HG03520 (cell line): ENCODE measurements around the gene NPTXR.

Experiments used
- ATAC-seq: cut with Tn5 transposase; IDR thresholded peaks from one replicate; pipeline ENCODE4 v1.9.1; 2021; ENCODE audit warnings: mild to moderate bottlenecking, moderate library complexity; ENCODE audit not compliant: unreplicated experiment

NPTXR gene

DNA sequence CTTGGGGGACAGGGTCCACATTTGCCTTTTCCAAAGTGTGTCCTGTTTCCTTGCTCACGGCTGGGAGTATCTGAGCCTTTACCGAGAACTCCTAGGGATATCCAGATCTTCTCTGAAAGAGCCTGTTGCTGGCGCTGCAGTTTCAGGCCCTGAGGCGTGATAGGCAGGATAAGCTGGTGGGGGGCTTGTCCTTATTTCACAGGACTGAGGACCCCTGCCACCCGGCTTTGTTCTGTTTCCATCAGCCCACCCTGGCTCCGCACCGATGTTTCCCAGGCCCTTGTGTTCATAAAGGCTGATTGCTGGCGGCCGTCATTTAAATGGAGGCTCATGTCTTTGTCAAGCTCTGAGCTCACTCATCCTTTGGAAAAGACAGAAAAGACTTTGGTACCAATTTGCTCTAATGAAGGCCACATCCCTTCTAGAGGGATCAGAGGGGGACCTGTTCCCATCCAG is 9.4 kb upstream of the NPTXR start:
- ATAC-seq, result no peak

DNA sequence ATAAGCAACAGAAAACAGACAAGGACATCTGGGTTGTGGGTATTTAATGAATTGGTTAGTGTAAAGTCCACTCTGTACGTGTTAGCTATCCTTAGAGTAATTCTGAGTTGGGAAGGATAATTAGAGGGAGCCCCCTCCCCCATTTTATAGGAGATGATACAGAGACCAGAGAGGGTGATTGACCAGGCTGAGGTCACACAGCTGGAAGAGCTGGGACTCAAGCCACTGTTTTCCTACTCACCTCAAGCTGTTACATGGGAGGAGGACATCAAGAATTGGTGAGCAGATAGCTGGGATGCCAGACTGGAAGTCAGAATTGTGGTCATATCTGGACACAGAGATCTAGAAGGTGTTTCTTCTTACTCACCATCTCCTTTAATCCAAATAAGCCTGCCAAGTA is 8.7 kb upstream of the NPTXR start:
- ATAC-seq, result no peak

DNA sequence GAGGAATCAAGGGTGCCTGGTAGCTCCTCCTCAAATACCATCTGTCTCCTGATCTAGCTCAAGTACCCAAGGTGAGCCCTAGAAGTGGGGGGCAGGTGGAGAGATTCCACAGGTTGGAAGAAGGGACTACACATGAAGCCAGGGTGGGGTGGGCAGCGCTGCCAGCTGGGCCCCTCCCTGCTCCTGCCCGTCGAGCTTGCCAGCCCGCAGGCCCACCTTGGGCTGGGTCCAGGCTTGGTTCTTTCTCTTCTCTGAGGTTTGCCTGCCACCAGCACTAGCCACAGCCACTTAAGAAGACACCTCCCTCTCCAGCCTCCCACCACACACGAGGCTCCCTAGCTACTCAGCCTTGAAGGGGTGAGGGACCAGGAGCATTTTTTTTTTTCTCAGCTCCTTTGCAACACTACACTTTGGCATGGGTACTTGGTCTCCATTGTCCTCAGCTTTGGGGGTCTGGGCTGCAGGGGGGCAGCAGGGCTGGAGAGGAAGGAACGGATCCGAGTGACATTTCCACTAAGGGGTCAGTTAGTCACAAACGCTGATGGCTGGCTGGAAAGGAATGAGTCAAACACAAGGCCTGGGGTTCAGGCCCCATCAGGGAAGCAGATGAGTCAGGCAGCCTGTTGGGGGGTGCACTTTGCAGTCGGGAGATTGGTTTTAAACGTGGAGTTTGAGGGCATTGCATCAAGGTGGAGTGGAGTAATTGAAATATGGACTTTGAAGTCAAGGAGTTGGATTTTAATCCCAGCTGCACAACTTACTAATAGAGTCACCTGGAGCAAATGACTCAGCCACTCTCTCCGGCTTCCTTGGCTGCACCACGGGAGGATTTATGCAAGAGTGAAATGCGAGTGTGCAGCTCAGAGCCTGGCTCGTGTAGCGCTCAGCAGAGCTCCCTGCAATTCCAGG is 7.4 kb upstream of the NPTXR start:
- no peak for ATAC-seq

DNA sequence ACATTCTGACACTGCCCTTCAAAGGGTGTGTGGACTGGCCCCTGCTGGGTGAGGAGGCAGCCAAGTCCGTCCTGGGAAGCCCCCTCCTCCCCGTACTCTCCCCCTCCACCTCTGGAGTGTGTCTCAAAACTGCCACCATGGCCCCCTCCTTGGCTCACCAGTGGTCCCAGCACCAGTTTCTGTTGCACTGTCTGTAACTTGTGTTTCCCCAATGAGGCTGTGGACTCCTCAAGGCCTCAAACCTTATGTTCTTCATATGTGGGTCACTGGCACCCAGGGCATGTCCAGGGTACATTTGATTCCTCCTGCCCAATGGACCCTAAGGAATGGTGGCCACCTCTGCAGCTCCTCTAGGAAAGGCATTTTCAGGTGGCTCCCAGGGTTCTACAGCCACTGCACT is 6.6 kb upstream of the NPTXR start:
- no peak for ATAC-seq

DNA sequence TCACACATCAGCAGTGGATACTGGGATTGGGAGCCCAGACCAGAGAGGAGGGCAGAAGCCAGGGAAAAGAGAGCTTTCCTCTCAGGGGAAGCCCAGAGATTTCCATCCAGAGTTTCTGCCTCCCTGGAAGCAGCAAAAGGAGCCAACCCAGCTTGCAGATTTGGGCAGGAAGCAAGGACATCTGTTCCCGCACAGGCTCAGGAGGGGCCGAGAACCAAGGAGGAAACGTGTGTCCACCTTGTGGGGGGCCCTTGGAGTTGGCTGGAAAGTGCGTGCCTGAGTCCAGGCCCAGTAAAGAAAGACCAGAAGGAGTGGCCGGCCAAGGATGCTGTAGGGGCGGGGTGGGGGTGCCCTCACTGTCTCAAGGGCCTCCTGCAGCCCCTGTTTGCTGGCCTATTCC is 6.0 kb upstream of the NPTXR start:
- ATAC-seq, result no peak

DNA sequence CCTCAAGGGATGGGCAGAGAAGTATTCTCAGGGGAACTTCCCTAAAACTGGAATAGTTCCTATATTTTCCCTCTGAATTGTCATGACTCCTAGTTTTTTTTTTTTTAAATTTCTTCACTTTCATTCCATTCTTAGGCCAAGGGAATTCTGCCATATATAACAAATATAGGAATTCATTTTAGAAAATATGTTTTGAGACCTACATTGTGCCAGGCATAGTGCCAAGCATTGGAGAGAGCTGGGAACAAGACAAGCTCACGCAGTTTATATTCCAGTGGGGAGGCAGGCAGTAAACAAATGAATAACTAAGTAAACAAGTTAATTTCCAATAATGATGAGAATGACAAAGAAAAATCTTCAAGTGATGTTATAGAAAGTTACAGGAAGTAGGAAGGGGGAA is 2.6 kb upstream of the NPTXR start:
- no peak for ATAC-seq

DNA sequence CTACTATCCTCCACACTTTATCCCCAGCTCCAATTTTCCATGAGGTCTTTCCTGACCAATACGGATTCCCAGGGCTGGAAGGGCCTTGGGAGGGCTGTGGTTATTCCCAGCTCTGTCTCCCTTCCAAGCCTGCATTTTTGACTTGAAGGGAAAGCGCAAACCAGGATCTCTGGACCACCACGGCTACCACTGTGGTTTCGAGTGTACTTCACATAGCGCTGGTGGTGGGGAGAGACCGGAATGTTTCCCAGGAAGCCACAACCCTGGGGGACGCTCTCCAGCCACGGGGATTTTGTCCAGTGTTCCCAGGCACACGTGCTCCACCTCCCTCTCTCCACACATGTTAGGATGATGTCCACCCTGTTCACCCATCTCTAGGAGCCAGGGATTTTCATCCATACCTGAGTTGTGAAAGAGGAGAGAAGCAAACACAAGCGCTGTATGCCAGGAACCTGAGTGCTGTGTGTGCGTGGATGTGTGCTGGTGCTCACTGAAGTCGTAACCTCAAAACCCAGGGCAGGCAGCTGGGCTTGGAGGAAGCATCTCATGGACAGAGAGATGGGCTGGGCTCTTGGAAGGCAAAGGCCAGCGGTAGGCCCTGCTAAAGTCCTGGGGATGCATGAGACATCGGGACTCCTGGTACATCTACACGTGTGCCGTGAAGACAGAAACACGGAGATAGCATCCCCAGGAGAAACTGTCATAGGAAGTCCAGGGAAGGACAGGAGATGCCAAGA is 1.3 kb upstream of the NPTXR start:
- no peak for ATAC-seq

DNA sequence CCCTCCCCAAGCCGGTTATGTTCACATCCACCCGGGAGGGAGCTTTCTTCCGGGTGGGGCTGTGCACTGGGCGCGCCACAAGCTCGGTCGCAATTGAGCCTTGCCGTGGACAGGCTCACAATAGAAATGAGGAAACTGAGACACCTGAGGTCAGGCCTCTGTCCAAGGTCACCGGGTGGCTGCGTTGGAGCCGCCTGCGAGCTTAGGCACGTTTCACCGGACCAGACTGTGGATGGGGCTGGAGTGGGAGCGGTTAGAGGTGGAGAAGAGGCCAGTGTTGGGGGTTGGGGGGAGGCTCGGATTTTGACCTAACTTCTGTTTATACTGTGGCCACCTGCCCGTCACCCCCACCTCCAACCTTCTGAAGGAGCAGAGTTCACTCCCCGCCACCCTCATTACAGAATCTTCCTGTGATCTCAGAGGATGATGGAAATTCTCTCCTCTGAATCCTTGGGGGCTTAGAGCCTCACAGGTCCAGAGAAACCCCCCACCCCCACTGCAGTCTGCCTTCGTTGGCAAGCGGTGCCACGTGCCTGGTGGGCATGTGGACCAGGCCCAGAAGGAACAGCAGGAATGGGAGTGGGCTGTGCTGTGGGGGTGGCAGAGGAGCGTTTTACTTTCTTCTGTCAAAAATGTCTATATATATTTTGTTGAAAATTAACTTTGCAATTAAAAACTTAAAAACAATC is 631 bp upstream of the NPTXR start:
- no peak for ATAC-seq

DNA sequence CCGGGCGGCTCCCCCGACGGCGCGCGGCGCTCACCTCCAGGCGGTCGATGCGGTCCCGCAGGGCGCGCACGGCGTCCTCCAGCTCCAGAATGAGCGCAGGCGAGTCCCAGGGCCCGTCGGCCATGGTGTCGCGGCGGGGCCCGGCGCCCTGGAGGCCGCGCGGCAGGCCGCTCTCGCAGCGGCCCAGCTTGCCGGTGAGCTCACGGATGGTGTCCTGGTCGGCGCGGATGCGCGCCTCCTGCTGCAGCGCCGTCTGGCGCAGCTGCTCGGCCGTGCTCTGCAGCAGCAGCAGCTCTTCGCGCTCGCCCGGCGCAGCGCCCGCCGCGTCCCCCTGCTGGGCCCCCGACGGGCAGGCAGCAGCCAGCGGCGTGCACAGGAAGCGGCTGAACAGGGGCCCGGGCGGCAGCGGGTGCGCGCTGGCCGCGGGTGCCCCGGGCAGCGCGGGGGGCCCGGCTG is 599 bp downstream of the NPTXR start:
- no peak for ATAC-seq

DNA sequence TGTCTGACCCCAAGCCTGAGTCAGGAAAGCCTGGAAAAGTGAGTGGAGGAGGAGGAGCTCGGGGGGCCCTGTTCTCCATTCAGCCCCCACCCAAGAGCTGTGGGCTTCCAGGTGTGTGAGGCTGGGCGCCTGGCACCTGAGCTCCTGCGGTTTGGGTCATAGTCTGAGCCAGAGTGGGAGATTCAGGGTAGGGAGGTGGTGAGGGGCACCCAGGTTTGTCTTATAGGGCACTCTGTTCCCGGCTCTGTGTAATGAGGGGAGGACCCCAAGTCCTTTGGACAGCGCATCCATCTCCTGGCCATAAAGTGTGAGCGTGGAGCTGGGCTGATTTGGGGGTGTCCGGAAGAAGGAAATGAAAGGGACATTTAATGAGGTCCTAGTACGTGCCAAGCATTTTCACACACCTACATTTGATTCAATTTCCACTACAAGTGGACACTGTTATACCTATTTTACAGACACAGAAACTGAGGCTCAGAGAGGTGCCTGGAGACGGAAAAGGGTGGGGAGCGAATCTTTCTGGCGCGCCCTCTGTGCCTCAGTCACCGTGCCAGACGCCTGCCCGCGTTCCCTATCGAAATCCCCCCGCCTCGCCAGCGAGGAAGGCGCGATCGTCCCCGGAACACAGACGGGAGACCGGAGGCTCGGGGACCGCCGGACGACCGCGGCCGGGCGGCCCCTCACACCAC is 1.2 kb downstream of the NPTXR start:
- ATAC-seq, result no peak

DNA sequence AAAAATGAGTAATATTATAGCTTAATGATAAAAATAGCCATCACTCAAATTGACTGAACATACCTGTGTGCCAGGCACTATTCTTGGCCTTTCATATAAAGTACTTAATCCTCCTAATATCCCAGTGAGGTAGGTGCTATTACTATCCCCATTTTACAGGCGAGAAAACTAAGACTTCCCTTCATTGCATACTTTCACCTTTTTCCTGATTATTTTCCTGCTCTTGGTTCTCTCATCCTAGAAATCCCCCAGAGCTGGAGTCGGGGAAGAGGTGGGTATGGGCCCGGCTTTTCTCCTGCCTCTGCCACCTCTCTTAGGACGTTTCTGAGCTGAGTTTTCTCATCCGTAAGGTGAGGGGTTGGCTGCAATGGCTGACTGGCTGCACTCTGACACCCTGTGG is 2.2 kb downstream of the NPTXR start:
- ATAC-seq, result no peak

DNA sequence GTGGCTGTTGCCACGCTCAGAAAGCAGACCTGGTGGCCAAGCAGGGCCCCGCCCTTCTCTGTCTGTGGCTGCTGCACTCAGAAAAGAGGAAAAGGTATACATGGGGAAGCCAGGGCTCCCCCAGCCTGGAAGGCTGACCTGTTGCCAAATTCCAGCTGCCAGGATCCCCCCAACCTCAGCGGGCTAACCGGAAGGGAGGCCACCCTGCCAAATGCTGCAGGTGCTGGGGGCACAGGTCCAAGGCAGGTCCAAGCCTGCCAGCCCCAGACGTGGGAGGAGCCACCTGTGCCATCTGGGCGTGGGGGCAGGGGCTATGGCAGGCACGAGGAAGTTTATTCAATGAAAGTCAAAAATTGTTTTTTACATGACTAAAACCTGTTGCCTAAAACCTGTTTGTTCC is 2.6 kb downstream of the NPTXR start:
- ATAC-seq, result no peak

DNA sequence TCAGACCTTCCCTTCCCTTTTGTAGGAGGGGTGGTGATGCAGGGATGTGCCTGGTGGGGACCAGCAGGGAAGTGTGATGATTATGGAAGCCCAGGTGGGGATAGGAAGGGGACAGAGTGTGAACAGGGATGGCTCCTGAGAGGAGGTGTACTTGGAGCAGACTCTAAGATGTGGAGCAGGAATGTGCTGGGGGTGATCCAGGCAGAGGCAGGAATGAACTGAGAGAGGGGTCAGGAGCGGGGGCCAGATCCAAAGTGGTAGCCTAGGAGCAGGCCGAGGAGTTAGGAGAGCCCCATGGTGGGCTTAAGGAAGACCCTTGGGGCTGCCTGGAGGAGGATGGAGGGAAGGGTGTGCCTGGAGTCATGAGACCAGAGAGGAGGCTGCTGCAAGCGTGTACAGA is 3.7 kb downstream of the NPTXR start:
- ATAC-seq, result no peak

DNA sequence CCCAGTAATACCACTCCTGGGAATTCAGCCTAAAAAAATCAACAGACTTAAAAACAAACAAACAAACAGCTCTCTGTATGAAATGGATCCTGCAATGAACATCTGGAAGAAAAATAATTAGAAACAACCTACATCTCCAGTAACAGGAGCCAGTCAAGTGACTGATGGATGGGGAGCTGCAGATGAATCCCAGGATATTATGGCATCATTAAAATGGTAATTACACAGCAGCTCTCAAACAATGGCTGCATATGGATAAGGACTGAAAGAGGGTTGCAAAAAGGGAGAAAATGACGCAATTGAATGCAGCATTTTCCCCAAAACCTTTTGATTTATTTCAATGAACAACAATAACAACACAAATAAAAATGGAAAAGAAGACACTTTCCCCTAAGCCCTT is 4.1 kb downstream of the NPTXR start:
- no peak for ATAC-seq

DNA sequence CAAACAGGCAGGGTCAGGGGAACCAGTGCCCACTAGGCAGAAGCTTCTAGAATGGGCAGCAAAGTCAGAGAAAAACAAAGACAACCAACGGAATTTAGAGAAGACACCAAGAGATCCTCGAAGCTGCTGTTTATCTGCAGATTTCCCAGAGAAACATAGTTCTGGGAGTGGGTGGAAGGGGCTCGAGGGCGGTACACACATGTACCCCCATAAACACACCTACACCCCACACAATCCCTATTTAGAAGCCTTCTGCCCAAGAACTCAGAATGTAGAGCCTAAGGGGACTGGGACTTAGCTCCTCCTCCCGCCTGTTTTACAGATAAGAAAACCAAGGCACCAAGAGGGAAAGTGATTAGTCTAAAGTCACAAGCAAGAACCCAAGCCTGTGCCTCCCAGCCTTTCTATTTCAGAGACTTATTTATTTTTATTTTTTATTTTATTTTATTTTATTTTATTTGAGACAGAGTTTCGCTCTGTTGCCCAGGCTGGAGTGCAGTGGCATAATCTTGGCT is 6.4 kb downstream of the NPTXR start:
- no peak for ATAC-seq

DNA sequence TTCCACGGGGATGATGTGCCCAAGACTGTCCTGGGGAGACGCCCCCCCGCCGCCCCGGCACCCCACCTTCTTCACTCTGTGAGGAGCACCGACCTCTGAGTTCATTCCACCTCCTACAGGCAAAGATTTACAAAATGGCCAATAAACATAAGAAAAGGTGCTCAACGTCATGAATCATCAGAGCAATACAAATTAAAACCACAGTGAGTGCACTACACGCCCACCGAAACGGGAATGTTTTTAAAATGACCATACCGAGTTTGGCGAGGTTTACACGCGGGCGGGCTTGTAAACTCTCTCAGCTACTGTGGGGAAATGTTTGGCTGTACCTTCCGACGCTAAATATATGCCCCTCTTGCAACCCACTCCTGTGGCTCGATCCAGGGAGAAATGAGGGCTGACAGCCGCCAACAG is 7.9 kb downstream of the NPTXR start:
- no peak for ATAC-seq

DNA sequence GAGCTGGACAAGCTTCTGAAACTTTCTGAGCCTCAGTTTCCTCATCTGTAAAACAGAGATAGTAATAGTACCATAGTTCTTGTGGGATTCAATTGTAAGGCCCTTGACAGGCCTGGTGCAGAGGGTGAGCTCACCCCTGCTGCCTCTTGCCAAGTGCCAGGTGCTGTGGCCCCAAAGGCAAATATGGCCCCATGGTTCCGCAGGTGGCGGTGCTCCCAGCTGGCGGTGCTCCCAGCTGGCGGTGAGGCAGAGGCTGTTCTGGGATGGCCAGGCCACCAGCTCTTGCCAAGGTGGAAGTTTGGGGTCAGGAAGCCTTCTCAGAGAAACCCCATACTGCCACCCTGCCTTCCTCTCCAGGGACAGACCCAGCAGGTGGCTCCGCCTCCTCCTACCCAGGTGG is 8.8 kb downstream of the NPTXR start:
- ATAC-seq, result no peak

DNA sequence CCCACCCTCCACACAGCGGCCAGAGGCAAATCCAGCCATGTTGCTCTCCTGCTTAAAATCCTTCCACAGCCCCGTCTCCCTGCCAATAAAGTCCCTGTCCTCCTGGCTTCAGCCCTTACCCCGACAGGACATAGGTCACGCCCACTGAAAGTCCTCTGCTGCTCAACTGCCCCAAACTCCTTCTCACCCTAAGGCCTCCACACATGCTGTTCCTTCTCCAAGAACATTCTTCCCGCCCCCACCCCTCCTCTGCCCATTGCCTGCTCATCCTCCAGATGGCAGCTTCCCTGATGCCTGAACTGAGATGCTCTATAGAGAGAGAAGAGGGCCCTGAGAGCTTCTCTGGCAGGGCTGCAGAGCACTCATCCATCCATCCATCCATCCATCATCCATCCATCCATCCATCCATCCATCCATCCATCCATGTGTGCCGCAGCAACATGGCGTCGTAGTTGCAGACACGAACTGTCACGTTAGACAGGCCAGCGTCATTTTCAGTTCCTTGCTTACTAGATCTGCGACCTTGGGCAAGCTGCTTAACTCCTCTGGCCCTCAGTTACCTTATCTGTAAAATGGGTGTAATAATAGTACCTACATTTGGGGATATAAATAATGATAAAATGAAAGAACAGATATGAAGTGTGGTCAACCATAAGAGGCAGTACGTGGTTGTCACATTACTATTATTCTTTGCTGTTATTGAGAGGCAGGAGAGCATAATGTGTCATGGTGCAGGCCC is 9.4 kb downstream of the NPTXR start:
- ATAC-seq, result no peak

DNA sequence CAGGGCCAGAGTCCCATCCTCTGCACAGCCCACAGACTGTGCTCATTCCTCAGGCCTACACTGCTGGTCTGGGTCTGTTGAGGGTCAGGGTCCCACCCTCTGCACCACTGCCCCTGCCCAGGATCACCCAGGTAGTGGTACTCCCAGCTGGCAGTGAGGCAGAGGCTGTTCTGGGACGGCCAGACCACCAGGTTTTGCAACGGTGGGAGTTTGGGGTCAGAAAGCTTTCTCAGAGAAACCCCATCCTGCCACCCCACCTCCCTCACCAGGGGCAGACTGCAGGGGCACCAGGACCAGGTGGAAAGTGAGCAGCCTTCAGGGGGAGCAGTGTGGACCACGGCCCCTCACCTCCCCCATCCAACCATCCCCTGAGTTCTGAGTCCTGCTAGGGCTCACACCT is 10.8 kb downstream of the NPTXR start:
- ATAC-seq, result no peak
